ENCODE measurements around the gene JRKL.

The JRKL gene

DNA sequence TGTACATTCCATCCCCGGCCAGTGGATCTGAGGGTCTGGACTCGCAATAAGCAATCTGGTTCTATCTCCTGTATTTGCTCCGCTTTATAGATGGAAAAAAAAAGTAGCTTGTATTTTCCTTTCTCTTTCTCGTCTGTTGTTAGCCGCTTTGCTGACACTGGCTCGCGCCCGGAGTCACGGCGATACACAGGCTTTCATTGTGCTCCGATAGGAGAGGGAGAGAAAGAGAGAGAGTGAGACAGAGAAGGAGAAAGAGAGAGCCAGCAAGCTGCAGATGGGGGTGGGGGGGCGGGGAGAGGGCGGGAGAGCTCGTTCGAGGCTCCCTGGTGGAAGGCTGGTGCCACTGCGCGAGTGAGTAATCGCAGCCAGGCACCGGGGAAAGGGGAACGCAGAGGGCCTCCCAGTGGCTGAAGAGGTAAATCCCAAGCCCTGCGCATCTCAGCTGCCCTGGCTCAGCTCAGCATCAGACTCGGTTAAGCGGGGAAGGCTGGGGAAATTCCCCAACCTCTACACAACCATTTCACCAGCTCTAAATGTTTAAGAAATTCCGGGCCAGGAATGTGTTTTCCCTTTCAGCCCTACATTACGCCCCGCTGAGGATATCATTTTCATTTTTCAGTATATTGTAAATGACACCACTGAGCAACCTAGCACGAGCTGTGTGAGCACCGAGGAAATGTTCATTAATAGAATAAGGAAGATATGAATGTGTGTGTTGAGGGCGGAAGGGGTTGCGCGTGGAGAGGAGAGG is 46.7 kb upstream of the JRKL start, which contains the start of gene MAML2 (continued):
- TF ChIP-seq, protein P1, sequence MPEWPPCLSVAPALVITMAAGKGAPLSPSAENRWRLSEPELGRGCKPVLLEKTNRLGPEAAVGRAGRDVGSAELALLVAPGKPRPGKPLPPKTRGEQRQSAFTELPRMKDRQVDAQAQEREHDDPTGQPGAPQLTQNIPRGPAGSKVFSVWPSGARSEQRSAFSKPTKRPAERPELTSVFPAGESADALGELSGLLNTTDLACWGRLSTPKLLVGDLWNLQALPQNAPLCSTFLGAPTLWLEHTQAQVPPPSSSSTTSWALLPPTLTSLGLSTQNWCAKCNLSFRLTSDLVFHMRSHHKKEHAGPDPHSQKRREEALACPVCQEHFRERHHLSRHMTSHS (tag by site-specific recombination; IDR thresholded peaks at IDR 0.05), result no peak
- no peak for TF ChIP-seq EGR2 (tag by site-specific recombination; IDR thresholded peaks at IDR 0.05; ENCODE audit: low read depth)
- TF ChIP-seq ZIC2 (tag by site-specific recombination; IDR thresholded peaks at IDR 0.05), result no peak
- TF ChIP-seq SCRT1 (tag by site-specific recombination; IDR thresholded peaks at IDR 0.05; ENCODE audit: borderline replicate concordance), result no peak
- TF ChIP-seq PRDM1 (tag by site-specific recombination; IDR thresholded peaks at IDR 0.05), result 0 out of 2 replicates have a peak, but pooled peaks have one; percentile 28
- peak; percentile 51 for TF ChIP-seq ZBTB17 (tag by site-specific recombination; IDR thresholded peaks at IDR 0.05)
- TF ChIP-seq ZNF670 (tag by site-specific recombination; IDR thresholded peaks at IDR 0.05; ENCODE audit: low read depth), result no peak
- TF ChIP-seq, protein P2, sequence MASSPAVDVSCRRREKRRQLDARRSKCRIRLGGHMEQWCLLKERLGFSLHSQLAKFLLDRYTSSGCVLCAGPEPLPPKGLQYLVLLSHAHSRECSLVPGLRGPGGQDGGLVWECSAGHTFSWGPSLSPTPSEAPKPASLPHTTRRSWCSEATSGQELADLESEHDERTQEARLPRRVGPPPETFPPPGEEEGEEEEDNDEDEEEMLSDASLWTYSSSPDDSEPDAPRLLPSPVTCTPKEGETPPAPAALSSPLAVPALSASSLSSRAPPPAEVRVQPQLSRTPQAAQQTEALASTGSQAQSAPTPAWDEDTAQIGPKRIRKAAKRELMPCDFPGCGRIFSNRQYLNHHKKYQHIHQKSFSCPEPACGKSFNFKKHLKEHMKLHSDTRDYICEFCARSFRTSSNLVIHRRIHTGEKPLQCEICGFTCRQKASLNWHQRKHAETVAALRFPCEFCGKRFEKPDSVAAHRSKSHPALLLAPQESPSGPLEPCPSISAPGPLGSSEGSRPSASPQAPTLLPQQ (tag by site-specific recombination; IDR thresholded peaks at IDR 0.05), result no peak
- TF ChIP-seq ZNF416 (tag by site-specific recombination; IDR thresholded peaks at IDR 0.05), result no peak
- TF ChIP-seq ZNF133 (tag by site-specific recombination; IDR thresholded peaks at IDR 0.05), result no peak
- TF ChIP-seq ZNF585B (tag by site-specific recombination; IDR thresholded peaks at IDR 0.05), result no peak
- no peak for TF ChIP-seq ZNF155 (tag by site-specific recombination; IDR thresholded peaks at IDR 0.05)
- no peak for TF ChIP-seq ZNF555 (tag by site-specific recombination; conservative IDR thresholded peaks at IDR 0.05)
- TF ChIP-seq YY2 (tag by site-specific recombination; IDR thresholded peaks at IDR 0.05), result no peak
- no peak for TF ChIP-seq ZNF664 (tag by site-specific recombination; IDR thresholded peaks at IDR 0.05)
- no peak for TF ChIP-seq ZNF558 (tag by site-specific recombination; IDR thresholded peaks at IDR 0.05)
- no peak for TF ChIP-seq ZNF146 (tag by site-specific recombination; IDR thresholded peaks at IDR 0.05)
- no peak for TF ChIP-seq KLF9 (tag by site-specific recombination; IDR thresholded peaks at IDR 0.05; ENCODE audit: low read depth)
- no peak for TF ChIP-seq SALL2 (tag by site-specific recombination; IDR thresholded peaks at IDR 0.05; ENCODE audit: borderline replicate concordance)
- TF ChIP-seq ZNF211 (tag by site-specific recombination; IDR thresholded peaks at IDR 0.05; ENCODE audit: low read depth), result no peak
- TF ChIP-seq ZNF311 (tag by site-specific recombination; IDR thresholded peaks at IDR 0.05; ENCODE audit: borderline replicate concordance), result no peak
- TF ChIP-seq, protein P3, sequence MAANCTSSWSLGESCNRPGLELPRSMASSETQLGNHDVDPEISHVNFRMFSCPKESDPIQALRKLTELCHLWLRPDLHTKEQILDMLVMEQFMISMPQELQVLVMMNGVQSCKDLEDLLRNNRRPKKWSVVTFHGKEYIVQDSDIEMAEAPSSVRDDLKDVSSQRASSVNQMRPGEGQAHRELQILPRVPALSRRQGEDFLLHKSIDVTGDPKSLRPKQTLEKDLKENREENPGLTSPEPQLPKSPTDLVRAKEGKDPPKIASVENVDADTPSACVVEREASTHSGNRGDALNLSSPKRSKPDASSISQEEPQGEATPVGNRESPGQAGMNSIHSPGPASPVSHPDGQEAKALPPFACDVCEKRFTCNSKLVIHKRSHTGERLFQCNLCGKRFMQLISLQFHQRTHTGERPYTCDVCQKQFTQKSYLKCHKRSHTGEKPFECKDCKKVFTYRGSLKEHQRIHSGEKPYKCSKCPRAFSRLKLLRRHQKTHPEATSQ (tag by site-specific recombination; IDR thresholded peaks at IDR 0.05), result no peak
- TF ChIP-seq ZNF473 (tag by site-specific recombination; IDR thresholded peaks at IDR 0.05), result no peak
- no peak for TF ChIP-seq ZNF302 (tag by site-specific recombination; IDR thresholded peaks at IDR 0.05; ENCODE audit: low read depth)
- TF ChIP-seq, protein P4, sequence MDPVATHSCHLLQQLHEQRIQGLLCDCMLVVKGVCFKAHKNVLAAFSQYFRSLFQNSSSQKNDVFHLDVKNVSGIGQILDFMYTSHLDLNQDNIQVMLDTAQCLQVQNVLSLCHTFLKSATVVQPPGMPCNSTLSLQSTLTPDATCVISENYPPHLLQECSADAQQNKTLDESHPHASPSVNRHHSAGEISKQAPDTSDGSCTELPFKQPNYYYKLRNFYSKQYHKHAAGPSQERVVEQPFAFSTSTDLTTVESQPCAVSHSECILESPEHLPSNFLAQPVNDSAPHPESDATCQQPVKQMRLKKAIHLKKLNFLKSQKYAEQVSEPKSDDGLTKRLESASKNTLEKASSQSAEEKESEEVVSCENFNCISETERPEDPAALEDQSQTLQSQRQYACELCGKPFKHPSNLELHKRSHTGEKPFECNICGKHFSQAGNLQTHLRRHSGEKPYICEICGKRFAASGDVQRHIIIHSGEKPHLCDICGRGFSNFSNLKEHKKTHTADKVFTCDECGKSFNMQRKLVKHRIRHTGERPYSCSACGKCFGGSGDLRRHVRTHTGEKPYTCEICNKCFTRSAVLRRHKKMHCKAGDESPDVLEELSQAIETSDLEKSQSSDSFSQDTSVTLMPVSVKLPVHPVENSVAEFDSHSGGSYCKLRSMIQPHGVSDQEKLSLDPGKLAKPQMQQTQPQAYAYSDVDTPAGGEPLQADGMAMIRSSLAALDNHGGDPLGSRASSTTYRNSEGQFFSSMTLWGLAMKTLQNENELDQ (tag by site-specific recombination; IDR thresholded peaks at IDR 0.05; ENCODE audit: low read depth), result no peak
- TF ChIP-seq, protein P5, sequence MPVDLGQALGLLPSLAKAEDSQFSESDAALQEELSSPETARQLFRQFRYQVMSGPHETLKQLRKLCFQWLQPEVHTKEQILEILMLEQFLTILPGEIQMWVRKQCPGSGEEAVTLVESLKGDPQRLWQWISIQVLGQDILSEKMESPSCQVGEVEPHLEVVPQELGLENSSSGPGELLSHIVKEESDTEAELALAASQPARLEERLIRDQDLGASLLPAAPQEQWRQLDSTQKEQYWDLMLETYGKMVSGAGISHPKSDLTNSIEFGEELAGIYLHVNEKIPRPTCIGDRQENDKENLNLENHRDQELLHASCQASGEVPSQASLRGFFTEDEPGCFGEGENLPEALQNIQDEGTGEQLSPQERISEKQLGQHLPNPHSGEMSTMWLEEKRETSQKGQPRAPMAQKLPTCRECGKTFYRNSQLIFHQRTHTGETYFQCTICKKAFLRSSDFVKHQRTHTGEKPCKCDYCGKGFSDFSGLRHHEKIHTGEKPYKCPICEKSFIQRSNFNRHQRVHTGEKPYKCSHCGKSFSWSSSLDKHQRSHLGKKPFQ (tag by site-specific recombination; IDR thresholded peaks at IDR 0.05), result no peak
- no peak for TF ChIP-seq ZNF707 (tag by site-specific recombination; IDR thresholded peaks at IDR 0.05)
- peak; percentile 67 for TF ChIP-seq ZNF654 (tag by site-specific recombination; IDR thresholded peaks at IDR 0.05; ENCODE audit: low read depth)
- TF ChIP-seq ZNF354C (tag by site-specific recombination; IDR thresholded peaks at IDR 0.05; ENCODE audit: borderline replicate concordance, low read depth), result no peak
- TF ChIP-seq, protein P6, sequence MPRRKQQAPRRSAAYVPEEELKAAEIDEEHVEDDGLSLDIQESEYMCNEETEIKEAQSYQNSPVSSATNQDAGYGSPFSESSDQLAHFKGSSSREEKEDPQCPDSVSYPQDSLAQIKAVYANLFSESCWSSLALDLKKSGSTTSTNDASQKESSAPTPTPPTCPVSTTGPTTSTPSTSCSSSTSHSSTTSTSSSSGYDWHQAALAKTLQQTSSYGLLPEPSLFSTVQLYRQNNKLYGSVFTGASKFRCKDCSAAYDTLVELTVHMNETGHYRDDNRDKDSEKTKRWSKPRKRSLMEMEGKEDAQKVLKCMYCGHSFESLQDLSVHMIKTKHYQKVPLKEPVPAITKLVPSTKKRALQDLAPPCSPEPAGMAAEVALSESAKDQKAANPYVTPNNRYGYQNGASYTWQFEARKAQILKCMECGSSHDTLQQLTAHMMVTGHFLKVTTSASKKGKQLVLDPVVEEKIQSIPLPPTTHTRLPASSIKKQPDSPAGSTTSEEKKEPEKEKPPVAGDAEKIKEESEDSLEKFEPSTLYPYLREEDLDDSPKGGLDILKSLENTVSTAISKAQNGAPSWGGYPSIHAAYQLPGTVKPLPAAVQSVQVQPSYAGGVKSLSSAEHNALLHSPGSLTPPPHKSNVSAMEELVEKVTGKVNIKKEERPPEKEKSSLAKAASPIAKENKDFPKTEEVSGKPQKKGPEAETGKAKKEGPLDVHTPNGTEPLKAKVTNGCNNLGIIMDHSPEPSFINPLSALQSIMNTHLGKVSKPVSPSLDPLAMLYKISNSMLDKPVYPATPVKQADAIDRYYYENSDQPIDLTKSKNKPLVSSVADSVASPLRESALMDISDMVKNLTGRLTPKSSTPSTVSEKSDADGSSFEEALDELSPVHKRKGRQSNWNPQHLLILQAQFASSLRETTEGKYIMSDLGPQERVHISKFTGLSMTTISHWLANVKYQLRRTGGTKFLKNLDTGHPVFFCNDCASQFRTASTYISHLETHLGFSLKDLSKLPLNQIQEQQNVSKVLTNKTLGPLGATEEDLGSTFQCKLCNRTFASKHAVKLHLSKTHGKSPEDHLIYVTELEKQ (tag by site-specific recombination; IDR thresholded peaks at IDR 0.05; ENCODE audit: borderline replicate concordance), result no peak

All from HEK293 (cell line).